CD1c-positive myeloid dendritic cell (primary cell): ENCODE results near the gene LRP2.
"Not testable (repeated sequence)": the region's sequence is repeated elsewhere in the genome, so short reads cannot be mapped to it uniquely, and the experiment has no call there.

ENCODE experiments used
- DNase-seq: peaks from one replicate; pipeline ENCODE4 v3.0.0-alpha.2; 2016; ENCODE audit errors: extremely low spot score

The LRP2 gene

DNA sequence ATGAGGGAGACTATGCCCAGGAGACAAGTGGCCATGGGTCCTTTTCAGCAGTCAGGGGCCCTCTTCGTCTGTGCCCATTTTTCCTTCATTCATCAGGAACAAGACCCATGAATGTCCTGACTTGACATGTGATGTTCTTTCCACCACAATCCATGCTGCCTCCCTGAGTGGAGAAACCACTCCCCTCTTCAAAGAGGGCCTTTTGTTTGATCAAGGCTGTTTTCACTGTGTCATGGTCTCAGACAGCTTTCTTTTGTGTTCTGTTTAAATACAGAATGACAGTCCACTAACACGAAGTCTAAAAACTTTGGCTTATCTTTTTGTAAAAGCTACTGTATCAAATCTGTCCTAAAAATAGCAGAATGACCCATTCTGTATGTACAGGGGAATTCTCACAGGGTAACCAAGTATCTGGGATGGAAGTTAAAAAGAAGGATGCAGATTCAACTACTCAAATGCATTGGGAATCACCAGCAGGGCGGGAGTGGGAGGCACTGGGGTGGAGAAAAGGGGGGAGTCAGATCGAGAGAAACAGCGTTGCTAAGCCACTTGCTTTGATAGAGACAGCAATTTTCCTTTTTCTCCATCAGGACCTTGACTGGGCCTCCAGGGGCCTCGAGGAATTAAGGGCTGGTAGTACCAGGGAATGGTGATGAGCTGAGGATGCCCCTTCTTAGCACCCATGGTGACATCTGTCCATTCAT, 13.9 kb downstream of the LRP2 start:
- DNase-seq, result no peak

DNA sequence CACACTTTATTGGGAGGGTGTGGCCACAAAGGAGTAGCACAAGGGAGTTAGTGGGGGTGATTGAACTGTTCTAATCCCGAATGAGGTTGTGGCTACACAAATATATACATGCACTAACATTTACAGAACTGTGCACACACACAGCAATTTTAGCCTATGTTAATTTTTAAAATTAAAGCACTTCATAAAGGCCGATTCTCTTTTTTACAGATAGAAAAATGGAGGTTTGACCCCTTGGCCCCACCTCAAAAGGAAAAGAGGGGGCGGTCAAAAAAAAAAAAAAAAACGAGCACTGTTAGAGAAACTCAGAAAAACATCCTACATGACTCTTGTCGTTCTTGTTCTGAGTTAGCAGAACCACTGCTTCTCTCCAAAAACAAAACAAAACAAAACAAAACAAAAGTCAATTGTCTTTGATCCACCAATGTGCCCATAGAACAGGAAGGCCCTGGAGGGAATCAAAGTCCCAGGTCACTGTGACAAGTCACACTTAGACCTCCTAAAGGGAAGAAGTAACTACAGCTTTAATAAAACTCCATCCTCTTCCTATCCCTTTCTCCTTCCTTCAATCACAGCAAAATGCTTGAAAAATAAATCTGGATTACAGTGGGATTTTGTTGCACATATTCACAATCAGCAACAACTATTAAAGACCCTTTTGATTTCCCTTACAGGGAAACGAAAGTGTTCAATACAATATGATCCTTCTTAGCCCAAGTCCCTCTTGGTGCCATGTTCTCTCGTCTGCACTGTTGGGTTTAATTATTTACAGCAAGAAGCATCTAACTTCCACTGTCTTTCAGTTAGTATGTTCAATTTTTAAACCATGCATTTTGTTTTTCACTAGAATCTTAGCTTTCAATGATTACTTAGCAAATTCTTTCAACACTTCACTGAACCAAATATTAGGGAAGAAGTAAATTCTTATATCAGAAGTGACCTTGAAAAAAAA, 16.6 kb downstream of the LRP2 start:
- no peak for DNase-seq

DNA sequence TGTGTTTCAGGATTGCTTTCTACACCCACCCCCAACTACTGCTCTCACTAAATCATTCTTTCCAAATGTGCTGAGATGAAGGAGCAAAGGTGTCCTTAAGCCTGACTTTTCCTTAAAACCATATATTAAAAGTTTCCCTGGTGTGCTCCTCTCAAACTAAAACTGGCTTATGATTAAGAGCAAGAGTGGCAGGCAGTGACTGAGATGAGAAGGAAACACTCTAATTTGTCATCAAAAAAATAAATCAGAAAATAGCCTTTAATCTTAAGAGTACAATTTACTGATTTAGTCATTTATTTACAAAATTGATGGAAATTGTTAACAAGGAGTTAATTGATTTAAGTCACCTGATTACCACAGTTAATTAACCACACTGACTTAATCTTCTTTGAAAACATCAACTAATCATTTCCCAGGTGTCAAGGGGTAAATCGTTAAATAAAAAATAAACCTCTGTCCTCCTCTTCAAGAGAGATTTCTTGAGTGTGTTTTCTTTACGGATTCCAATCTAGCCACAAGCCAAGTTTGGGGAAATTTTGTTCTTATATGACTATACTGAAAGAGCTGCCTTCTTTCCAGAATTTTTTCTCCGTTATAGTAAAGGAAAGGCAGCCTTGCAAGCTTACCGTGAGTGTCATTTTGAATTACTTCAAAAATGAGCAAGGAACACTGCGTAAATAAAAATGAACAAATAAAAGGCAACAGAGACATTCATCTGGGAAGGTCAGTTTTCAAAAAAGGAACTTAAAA, 17.4 kb downstream of the LRP2 start:
- DNase-seq, result no peak

DNA sequence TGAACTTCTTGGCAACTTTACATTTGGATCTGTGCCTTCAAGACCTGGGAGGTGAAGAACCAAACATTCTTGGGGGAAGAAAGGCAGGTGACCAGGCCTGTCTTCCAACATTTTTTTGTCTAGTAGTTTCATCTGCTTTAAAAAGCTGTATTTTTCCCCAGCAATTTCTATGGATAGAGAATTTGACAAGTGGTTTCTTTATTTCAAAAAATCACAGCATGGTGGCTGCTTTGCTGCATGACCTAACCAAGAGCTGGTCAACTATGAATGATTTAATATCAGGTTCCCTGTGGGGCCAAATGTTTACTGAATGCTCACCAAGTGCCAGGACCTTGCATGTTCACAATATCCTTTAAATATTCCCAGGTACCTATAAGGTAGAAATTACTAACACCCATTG, 19.1 kb downstream of the LRP2 start:
- no peak for DNase-seq

DNA sequence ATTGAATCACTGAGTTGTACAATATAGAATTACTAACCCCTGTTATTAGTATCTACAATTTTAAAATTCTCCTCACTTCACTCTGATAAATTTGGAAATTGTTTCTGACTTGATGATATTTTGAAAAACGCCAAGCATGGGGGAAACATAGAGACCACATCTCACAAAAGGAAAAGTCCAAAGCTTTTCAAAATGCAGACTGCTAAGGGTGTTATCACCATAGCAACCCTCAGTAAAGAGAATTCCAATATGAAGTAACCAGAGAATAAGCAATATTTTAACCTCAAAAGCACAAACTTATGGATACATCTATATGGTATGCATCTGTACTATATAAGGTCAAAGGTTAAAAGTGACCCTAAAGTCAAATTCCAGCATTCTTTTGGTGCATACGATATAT, 22.7 kb downstream of the LRP2 start:
- no peak for DNase-seq

DNA sequence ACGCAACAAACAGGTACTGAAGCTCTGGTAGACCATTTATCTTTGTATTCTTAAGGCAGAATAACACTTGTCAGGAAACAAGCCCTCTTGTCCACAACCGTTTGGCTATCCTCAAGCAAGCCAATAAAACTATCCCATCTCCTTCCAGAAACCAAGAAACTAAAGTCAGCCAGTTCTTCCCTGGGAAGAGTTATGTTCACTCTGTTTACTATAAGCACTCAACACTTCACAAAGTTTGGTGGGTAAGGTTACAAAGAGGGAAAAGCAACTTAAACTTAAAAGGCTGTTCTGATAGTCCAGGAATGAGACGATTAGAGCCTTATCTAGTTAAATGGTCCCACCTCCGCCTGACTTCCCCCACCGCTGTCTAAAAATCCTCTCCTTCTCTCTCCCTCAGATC, 25.6 kb downstream of the LRP2 start:
- DNase-seq, result no peak

DNA sequence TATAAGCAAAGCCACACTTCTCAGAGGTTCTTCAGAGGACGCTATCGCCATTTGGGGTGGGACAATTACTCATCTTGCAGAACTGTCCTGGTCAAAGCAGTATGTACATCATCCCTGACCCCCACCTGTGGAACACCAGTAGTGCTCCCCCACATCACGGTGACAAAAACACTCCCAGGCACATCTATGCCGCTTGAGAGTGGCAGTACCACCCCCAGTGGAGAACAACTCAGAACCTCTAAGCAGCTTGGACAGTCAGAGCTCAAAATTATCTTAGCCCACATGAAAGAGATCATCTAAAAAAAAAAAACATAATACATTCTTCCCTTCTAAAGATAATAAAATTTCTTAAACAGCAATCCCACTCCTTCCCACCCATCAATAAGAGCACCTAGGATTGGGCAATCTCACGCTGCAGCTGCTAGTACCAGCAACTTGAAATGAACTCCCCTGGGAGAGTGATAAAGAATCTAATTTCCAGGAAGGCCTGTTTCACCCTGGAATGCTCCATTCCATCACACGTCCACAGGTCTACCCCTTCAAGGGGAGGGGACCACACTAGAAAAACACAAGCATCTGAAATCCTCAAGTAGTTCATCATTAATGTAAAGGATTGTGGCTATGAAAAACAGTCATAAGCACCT, 31.7 kb downstream of the LRP2 start:
- no peak for DNase-seq

DNA sequence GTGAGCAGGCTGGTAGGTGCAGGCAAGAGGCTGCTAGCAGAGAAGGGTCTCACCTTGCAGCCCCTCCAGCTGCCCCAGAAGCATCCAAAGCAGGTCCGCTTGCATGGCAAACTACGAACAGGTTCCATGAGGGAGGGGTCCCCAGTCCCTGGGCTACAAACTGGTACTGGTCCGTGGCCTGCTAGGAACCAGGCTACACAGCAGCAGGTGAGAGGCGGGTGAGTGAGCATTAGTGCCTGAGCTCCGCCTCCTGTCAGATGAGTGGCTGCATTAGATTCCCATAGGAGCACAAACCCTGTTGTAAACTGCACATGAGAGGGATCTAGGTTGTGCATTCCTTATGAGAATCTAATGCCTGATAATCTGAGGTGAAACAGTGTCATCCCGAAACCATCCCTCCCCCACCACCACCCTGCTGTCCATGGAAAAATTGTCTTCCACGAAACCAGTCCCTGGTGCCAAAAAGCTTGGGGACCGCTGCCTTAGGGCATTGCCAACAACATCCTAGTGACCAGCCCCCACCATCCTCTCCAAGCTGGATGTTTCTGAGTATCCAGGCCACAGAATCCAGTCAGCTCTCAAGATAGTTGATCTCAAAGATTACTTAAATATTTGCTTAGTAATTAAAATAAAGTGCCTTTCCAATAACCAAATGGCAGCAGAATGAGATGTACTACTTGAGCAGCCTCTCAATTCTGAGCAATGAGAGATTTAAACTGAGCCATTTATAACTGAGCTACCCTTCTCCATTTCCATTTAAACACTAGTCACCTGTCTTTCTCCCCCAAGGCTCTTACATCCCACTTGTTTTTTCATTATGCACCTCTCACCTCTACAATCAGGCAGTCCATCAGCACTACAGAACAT, 32.4 kb downstream of the LRP2 start:
- DNase-seq, result no peak

DNA sequence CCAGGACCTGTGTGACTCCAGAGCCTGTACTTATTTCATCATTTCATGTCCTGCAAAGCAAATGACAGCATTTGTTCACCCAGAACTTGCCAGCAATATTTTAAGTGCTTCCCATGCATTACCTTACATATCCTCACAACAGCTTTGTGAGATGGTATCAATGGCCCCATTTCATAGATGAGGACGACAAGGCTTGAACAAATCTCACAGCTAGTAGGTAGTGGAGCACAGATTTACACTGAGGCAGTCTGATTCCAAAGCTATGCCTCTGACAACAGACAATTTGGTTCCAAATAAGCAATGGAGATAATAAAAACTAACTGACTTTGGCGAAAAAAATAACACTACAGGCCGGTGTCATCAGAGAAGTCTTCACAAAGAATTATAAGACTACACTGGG, 33.5 kb downstream of the LRP2 start:
- no peak for DNase-seq

DNA sequence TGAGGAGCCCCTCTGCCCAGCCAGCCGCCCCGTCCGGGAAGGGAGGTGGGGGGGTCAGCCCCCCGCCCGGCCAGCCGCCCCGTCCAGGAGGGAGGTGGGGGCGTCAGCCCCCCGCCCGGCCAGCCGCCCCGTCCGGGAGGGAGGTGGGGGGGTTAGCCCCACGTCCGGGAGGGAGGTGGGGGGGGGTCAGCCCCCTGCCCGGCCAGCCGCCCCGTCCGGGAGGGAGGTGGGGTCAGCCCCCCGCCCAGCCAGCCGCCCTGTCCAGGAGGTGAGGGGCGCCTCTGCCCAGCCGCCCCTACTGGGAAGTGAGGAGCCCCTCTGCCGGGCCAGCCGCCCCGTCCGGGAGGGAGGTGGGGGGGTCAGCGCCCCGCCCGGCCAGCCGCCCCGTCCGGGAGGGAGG, 34.5 kb downstream of the LRP2 start:
- DNase-seq, result not testable (repeated sequence)

DNA sequence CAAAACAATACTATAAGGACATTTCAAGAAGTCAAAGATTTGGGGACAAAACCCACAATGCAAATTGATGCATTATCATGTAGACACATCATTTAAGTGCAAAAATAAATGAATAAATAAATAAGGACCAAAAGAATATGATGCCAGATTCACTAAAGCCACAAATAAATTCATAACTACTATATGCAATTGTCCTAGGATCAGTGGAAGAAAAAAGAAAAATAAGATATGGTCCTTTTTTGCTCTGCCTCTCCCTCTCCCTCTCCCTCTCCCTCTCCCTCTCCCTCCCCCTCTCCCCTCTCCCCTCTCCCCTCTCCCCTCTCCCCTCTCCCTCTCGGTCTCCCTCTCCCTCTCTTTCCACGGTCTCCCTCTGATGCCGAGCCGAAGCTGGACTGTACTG, 36.4 kb downstream of the LRP2 start:
- DNase-seq, result not testable (repeated sequence)

DNA sequence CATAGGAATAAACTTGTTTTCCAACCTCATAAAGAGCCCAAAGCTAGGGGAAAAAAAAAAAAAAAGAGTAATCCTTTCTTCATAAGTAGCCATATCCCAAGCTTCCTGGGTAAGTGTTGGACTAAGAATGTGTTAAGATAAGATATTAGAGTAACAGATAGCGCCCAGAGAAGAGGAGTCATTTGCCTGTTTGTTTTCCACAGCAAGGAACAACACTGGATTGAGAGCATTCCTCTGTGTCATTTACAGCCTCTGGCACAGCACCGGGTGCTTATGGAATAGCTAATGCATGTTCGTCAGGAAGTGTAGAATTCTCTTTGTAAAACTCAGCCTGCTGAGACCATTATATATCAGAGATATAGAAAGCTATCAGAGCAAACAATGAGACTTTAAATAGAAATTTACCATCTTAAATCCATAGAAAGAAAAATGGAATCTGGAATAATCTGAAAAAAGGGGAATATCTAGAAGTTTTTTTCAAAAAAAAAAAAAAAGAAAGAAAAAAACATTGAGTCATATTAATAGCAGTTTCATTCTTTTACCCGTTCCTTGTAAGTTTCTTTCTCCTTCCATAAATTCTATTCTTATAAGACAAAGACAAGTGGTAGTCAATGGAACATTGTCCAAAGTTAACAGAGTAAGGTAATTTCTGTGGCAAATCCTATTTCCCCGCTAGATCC, 37.6 kb downstream of the LRP2 start:
- no peak for DNase-seq

DNA sequence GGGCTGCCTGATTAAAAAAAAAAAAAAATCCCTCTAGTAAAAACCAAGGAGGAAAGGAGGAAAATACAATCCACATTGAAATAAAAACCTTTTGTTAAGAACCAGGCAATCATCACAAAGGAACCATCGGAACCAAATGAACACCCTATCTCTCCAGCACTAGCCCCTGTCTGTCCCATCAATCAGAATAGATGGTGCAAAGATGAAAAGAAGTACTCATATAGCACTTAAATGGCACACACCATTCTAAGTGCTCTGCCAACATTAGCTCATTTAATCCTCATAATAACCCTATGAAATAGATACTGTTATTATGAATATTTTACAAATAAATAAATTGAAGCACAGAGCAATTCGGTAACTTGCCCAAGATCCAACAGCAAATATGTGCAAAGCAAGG, 38.5 kb downstream of the LRP2 start:
- DNase-seq, result no peak

DNA sequence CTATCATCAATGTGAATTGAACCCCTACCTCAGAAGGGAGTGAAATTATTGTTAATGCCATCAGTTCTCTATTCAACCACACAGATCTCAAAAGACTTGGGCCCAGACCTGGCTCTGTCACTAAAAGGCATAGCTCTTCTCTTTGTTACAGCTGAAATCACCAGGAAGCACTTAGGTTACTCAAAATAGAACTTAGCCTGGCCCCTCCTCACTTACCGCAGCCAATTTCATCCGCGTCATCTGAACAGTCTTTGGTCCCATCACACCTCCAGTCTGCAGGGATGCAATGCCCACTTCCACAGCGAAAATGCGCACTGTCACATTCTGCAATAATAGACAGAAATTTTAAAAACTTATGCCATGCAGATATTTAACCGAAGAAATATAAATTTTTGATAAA, 41.8 kb downstream of the LRP2 start:
- DNase-seq, result no peak

DNA sequence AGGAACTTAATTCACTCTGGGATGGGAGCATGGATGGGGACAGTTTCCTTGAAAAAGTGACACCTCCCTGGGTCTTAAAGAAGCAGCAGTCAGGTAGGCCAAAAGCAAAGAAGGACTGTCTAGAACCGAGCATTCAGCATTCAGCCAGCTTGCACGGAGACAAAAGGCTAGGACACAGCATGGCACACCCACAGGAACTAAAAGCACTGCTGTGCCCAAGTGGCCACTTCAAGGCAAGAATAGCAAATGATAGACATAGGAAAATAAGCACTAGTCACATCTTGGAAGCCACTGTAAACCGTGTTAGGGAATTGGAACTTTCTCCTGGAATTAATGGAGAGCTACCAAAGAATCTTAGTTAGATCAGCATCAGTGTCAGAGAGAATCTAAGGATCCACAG, 47.0 kb downstream of the LRP2 start:
- no peak for DNase-seq

DNA sequence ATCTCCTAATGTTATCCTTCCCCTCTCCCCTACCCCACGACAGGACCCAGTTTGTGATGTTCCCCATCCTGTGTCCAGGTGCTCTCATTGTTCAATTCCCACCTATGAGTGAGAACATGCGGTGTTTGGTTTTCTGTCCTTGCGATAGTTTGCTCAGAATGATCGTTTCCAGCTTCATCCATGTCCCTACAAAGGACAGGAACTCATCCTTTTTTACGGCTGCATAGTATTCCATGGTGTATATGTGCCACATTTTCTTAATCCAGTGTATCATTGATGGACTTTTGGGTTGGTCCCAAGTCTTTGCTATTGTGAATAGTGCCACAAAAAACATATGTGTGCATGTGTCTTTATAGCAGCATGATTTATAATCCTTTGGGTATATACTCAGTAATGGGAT, 54.0 kb downstream of the LRP2 start:
- DNase-seq, result not testable (repeated sequence)

DNA sequence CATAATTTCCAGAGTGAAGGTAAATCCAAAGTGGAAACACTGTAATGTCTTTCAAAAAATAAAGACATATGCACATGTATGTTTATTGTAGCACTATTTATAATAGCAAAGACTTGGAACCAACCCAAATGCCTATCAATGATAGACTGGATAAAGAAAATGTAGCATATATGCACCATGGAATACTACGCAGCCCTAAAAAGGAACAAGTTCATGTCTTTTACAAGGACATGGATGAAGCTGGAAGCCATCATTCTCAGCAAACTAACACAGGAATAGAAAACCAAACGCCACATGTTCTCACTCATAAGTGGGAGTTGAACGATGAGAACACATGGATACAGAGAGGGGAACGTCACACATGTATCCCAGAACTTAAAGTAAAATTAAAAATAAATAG, 57.6 kb downstream of the LRP2 start:
- DNase-seq, result not testable (repeated sequence)

DNA sequence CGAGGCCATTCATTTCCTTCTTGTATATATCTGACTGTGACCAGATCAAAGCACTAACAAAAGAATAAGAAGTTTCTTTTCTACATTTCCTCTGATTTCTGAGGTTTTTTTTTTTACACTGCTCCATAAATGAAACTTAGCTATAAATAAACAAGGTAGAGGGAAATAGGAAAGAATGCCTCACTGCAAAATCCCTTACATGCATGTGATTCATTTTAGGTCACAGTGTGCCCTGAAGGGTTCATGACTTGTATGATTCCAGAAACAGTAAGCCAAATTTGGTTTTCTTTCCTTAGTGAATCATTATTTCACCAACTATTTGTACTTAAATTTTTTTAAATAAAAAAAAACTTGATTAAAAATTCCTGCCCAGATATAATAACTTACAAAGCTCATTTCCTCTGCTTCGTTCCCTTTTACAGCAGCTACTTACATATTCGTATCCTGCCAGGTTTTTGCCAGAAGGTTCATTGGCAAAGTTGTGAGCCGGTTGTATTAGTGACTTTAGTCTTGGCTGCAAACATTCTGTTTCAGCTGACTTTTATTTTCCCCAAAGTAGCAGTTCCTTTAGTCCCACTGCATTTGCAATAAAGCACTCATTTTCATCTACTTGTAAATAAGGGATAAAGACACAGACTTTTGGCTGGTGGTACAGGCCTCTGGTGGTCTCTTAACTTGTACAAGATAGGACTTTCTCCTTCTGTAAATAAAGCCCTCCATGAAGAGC, 58.6 kb downstream of the LRP2 start:
- no peak for DNase-seq

DNA sequence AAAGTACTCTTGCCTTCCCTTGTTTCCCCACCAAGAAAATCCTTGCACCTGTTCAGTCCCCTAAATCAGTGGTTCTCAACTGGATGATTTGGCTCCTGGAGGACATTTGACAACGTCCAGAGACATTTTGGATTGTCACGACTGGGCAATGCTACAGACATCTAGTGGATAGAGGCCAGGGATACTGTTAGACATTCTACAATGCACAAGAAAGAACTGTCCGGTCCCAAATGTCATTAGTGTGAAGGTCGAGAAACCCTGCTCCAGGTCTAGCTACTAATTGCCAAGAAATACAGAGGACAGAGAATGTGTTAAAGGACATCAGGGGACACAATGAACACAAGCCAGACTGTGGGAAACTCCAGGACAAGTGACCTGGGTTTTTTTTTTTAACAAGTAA, 60.0 kb downstream of the LRP2 start:
- no peak for DNase-seq
